HFFc6 (cell line): ENCODE results near the gene COIL. TPM values are rescaled to one million over a fixed set of nuclear protein-coding genes. Genes with fewer than 3 reads are reported as not detected.

Source experiments
- DNase-seq: peaks from one replicate; pipeline ENCODE4 v3.0.0-alpha.2; 2018
- H3K27ac Mint-ChIP-seq: 2 replicates; pipeline ENCODE4 v1.8.0; 2020; ENCODE audit warnings: mild to moderate bottlenecking, mixed read lengths
- H3K27me3 Mint-ChIP-seq: 2 replicates; pipeline ENCODE4 v1.8.0; 2021; ENCODE audit warnings: mild to moderate bottlenecking, moderate library complexity, mixed read lengths; ENCODE audit not compliant: insufficient read depth
- H3K36me3 Mint-ChIP-seq: 2 replicates; pipeline ENCODE4 v1.8.0; 2021; ENCODE audit warnings: low read depth, mixed read lengths
- H3K4me1 Mint-ChIP-seq: 2 replicates; pipeline ENCODE4 v1.8.0; 2020; ENCODE audit warnings: low read depth, mixed read lengths
- H3K4me3 Mint-ChIP-seq: 2 replicates; pipeline ENCODE4 v1.8.0; 2020; ENCODE audit warnings: mild to moderate bottlenecking, moderate library complexity, mixed read lengths
- H3K9me3 Mint-ChIP-seq: 2 replicates; pipeline ENCODE4 v1.8.0; 2020; ENCODE audit warnings: mild to moderate bottlenecking, mixed read lengths
- total RNA-seq, 6 experiments: library from RNA; stranded (reverse); fragmentation: NEBNext Ultra II Directional; extraction: Animal tissue kit (Norgen Biotek cat#: 25700); gene quantifications; 2 replicates in 1 of 6; 3 replicates in 5 of 6; pipeline ENCODE4 v1.2.3, GENCODE V29; 2021
- TF ChIP-seq, protein P1 (sequence below): fragments of 200-600 bp; sonication (generic); IDR thresholded peaks from 2 replicates; pipeline ENCODE4 v1.5.0; 2021; ENCODE audit warnings: antibody characterized with exemption, mild to moderate bottlenecking

Gene COIL
- total RNA-seq, 6 experiments from 2014 or later, result 13.6 to 16.4 (median 16.2) TPM

DNA sequence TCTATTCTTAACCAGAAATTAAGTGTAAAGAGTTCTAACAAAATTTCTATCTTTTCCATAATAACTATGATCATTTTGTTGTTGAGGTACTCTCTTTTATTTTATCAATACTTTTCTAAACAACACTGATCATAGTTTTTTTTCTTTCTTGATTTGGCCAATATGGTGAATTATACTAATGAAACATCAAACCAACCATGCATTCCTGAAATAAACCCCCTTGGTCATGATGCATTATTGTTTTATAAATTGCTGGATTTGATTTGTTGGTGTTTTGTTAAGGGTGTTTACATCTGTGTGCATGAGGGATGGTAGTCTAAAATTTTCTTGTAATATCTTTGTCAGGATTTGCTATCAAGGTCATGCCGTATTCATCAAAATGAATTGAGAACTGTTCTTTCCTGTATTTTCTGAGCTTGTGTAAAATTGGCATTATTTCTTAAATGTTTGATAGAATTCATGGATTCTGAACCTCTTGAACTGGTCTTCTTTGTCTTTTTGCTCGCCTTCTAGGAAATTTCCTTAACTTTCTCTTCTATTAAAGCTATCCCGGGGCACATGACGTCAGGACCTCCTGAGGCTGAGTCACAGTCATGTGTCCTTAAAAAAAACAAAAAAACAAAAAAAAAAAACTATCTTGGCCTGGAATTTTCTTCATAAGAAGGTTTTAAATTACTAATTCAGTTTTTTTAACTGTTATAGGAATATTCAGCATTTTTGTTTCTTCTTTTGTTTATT, 43.1 kb downstream of the COIL start:
- Mint-ChIP-seq H3K9me3 (peaks cover 8% of the 10 kb centered on the region), H3K27ac (peak overlapping the region; percentile 63; the same call in 1 of the 2 replicates), H3K4me1 (peaks cover 30% of the 10 kb centered on the region), H3K27me3 (peaks cover 3% of the 10 kb centered on the region; the same call in 1 of the 2 replicates), H3K4me3 (no peak overlapping the region), H3K36me3 (peaks cover 13% of the 10 kb centered on the region)
- DNase-seq, result no peak
- TF ChIP-seq, protein P1, sequence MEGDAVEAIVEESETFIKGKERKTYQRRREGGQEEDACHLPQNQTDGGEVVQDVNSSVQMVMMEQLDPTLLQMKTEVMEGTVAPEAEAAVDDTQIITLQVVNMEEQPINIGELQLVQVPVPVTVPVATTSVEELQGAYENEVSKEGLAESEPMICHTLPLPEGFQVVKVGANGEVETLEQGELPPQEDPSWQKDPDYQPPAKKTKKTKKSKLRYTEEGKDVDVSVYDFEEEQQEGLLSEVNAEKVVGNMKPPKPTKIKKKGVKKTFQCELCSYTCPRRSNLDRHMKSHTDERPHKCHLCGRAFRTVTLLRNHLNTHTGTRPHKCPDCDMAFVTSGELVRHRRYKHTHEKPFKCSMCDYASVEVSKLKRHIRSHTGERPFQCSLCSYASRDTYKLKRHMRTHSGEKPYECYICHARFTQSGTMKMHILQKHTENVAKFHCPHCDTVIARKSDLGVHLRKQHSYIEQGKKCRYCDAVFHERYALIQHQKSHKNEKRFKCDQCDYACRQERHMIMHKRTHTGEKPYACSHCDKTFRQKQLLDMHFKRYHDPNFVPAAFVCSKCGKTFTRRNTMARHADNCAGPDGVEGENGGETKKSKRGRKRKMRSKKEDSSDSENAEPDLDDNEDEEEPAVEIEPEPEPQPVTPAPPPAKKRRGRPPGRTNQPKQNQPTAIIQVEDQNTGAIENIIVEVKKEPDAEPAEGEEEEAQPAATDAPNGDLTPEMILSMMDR, result no peak

DNA sequence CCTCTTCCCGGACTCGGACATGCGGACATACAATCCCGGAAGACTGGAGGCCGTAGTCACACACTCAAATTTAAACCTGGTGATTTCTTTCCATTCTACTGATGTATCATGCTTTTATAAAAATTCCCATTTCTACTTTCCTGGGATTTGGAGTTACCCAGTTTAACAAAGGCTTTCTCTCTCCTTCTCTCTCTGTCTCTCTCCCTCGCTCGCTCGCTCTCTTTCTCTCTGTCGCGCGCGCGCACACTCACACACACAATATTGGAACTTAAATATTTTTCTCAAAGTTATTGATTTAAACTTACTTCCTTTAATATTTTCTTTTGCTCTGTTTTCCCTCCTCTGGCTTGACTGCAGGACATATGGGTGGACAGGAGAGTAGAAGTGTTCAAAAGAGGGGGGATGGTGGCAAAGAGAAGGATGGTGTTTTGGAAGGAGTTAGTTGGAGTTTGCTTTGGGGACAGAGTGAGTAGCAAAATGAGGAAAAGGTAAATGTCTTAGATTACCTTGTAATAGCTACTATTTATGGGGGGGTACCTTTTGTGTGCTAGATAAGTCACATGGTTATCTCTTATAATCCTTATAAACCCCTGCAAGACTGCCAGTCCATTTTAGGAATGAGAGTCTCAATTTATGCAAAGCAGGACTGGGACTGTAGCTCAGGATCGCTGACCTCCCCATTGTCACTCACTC, 46.1 kb downstream of the COIL start:
- Mint-ChIP-seq H3K27me3 (peaks cover 3% of the 10 kb centered on the region), H3K9me3 (peaks cover 8% of the 10 kb centered on the region), H3K4me3 (peak overlapping the region; percentile 95), H3K4me1 (peaks cover 51% of the 10 kb centered on the region), H3K27ac (peak overlapping the region; percentile 91), H3K36me3 (peaks cover 21% of the 10 kb centered on the region)
- no peak for DNase-seq
- TF ChIP-seq, protein P1, result no peak

DNA sequence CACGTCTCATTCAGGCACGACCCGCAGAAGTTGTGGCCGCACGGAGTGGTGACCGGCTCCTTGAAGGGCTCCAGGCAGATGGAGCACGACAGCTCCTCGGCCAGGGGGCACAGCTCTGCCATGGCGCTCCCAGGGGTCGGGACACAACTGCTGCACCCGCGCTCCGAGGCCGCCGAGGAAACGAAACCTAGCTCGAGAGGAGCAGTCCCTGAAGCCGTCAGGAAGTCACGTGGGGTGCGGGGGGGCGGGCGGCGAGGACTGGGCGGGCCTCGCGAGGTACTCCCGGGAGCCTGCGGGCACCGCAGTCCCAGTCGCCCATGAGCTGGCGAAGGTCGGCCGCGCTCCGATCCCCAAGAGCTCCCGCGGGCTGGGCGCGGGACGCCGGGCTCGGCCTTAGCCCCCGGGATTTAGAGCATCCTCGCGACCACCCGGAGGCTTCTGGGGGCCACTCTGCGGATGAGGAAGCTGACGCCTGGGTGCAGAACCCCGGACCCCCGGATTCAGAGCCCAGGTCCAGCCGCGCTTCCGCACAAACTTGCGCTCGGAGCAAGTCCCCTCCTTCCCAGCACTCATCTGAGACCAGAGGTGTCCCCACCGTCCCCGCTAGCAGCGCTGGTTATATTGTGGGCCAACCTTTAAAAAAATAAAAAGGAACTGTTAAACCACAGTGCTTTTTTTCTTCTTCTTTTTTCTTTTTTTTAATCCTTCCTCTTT, 46.8 kb downstream of the COIL start, which contains the start of gene TRIM25:
Gene TRIM25, minus strand, starts transcription at position 183 of the 714 bp plus-strand sequence. Its CDS starts 61 bp downstream, at position 122.
- H3K27ac Mint-ChIP-seq, result peak within 1 kb of the TSS; percentile 91
- peaks cover 3% of the 10 kb centered on the region for H3K27me3 Mint-ChIP-seq
- peaks cover 53% of the 10 kb centered on the region for H3K4me1 Mint-ChIP-seq
- H3K9me3 Mint-ChIP-seq, result peaks cover 8% of the 10 kb centered on the region
- peaks cover 21% of the 10 kb centered on the region for H3K36me3 Mint-ChIP-seq
- H3K4me3 Mint-ChIP-seq, result peak within 1 kb of the TSS; percentile 95
- peak; percentile 75 for DNase-seq
- TF ChIP-seq, protein P1, result no peak

DNA sequence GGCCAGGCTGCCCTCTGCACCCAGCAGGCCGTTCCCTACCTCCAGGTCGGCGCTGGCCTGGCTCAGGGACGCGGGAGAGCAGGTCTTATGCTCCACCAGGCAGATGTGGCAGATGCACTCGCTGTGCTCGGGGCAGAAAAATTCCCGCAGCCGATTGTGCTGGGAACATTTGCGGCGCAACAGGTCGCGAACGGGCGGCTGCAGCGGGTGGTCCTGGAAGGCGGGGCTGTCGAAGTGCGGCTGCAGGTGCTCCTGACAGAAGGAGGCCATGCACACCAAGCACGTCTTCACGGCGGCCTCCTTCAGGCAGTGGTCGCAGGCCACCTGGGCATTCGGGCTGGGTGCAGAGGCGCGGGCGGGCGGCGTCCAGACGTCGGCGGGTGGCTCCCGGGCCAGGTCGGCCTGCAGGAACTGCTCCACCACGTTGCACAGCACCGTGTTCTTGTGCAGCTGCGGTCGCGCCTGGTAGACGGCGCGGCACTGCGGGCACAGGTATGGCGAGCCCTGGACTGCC, 47.4 kb downstream of the COIL start:
- TF ChIP-seq, protein P1, result no peak; the same call in 1 of the 2 replicates
- peaks cover 8% of the 10 kb centered on the region for H3K9me3 Mint-ChIP-seq
- peaks cover 59% of the 10 kb centered on the region for H3K4me1 Mint-ChIP-seq
- peak overlapping the region; percentile 95 for H3K4me3 Mint-ChIP-seq
- no peak for DNase-seq
- H3K36me3 Mint-ChIP-seq, result peaks cover 27% of the 10 kb centered on the region
- peaks cover 3% of the 10 kb centered on the region for H3K27me3 Mint-ChIP-seq
- H3K27ac Mint-ChIP-seq, result peak overlapping the region; percentile 88

DNA sequence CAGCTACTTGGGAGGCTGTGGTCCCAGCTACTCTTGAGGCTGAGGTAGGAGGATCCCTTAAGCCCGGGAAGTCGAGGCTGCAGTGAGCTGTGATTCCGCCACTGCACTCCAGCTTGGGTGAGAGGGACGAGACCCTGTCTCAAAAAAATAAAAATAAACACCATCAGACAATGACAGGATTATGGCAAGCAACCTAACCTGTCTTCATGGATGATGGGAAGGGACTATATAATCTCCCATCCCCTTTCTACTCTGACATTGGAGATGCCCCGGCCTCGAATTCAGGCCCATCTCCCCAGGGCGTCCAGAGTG, 47.9 kb downstream of the COIL start:
- TF ChIP-seq, protein P1, result no peak
- DNase-seq, result no peak
- peaks cover 29% of the 10 kb centered on the region for H3K36me3 Mint-ChIP-seq
- H3K4me1 Mint-ChIP-seq, result peaks cover 58% of the 10 kb centered on the region
- peak overlapping the region; percentile 88 for H3K27ac Mint-ChIP-seq
- H3K4me3 Mint-ChIP-seq, result peak overlapping the region; percentile 95
- peaks cover 3% of the 10 kb centered on the region for H3K27me3 Mint-ChIP-seq
- peaks cover 7% of the 10 kb centered on the region for H3K9me3 Mint-ChIP-seq
